Neural cell (in vitro differentiated cells): ENCODE measurements around the gene MAP3K19.

Source experiments
- EZH2 ChIP-seq: fragments of 200-600, 300-800 bp; shearing (Covaris generic), sonication (generic); IDR thresholded peaks from 2 replicates; pipeline ENCODE4 v1.6.1; 2014; ENCODE audit warnings: antibody characterized with exemption, low read length, borderline replicate concordance, mild to moderate bottlenecking; ENCODE audit not compliant: insufficient read depth, poor library complexity, severe bottlenecking
- MXI1 ChIP-seq: fragments of 450-650 bp; conservative IDR thresholded peaks from 2 replicates; pipeline ENCODE4 v1.6.1; 2014; ENCODE audit warnings: antibody characterized with exemption, mild to moderate bottlenecking; ENCODE audit not compliant: poor library complexity, severe bottlenecking
- POLR2AphosphoS5 ChIP-seq: IDR thresholded peaks from 2 replicates; pipeline ENCODE4 v1.6.1; 2012
- TF ChIP-seq, protein P1 (sequence below): fragments of 450-650 bp; IDR thresholded peaks from 2 replicates; pipeline ENCODE4 v1.5.1; 2014; ENCODE audit warnings: antibody characterized with exemption, mild to moderate bottlenecking, moderate library complexity; ENCODE audit not compliant: poor library complexity, severe bottlenecking

DNA sequence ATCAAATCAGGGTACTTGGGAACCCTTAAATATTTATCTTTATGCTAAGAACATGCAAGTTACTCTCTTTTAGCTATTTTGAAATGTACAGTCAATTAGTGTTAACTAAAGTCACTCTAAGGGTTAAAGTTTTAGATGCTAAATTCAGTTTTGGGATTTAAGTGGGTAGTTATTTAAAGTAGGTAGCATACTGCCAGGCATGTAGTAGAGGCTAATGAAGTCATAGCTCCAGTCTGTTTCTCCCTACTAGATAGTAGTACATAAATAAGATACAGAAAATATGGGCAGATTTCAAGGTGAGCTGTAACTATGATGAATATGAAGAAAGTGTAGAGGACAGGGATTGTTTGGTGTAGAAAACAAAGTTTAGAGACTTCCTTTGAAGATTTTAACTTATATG is 12.3 kb upstream of the MAP3K19 start:
- TF ChIP-seq, protein P1, sequence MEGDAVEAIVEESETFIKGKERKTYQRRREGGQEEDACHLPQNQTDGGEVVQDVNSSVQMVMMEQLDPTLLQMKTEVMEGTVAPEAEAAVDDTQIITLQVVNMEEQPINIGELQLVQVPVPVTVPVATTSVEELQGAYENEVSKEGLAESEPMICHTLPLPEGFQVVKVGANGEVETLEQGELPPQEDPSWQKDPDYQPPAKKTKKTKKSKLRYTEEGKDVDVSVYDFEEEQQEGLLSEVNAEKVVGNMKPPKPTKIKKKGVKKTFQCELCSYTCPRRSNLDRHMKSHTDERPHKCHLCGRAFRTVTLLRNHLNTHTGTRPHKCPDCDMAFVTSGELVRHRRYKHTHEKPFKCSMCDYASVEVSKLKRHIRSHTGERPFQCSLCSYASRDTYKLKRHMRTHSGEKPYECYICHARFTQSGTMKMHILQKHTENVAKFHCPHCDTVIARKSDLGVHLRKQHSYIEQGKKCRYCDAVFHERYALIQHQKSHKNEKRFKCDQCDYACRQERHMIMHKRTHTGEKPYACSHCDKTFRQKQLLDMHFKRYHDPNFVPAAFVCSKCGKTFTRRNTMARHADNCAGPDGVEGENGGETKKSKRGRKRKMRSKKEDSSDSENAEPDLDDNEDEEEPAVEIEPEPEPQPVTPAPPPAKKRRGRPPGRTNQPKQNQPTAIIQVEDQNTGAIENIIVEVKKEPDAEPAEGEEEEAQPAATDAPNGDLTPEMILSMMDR = no peak
- TF ChIP-seq POLR2AphosphoS5 = no peak
- TF ChIP-seq EZH2 = no peak
- no peak for TF ChIP-seq MXI1
